HG03097 (cell line): ENCODE results near the gene DLG2.
"Not testable (repeated sequence)": the region's sequence is repeated elsewhere in the genome, so short reads cannot be mapped to it uniquely, and the experiment has no call there.

Source experiments
- ATAC-seq: cut with Tn5 transposase; IDR thresholded peaks from one replicate; pipeline ENCODE4 v1.9.1; 2021; ENCODE audit not compliant: unreplicated experiment, low FRiP score

Gene DLG2

DNA sequence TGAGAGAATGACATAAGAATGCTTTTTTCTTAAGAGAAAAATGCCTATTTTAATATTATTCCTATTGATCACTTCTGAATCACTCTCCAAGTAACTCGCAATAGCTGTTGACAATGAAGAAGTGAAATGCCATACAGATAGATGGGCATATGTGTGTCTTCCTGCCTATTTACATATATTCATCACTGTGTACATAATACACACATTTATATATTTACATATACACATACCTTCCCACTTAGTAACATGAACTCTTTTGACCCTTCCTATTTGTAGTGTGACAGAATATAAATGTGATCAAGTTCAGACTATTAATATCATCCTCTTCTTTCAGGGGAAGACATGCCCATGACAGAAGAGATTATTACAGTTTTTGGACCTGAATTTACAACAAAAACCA lies 756.7 kb downstream of the DLG2 start:
- no peak for ATAC-seq

GRCh38 chr11:84866922-84867321 lies 760.2 kb downstream of the DLG2 start:
- no peak for ATAC-seq

GRCh38 chr11:84865791-84866535 lies 761.2 kb downstream of the DLG2 start:
- no peak for ATAC-seq

DNA sequence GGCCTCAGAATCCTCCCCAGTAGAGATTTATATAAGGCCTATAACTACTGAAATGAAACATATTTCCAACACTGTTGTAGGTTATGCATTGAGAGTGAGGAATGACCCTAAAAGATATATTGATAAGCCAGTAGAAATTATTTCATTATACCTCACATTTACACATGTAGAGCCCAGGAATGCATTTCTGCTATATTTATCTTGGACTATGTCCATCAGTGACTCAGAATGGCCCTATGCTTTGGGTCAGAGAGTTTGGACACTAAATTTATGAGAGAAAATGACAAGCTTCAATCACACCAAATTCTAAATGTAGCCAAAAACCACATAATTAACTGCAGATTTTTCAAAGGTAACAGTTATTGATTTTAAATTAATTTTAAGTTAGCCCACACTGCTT lies 761.9 kb downstream of the DLG2 start:
- no peak for ATAC-seq

GRCh38 chr11:84857746-84858145 lies 769.4 kb downstream of the DLG2 start:
- ATAC-seq = no peak

DNA sequence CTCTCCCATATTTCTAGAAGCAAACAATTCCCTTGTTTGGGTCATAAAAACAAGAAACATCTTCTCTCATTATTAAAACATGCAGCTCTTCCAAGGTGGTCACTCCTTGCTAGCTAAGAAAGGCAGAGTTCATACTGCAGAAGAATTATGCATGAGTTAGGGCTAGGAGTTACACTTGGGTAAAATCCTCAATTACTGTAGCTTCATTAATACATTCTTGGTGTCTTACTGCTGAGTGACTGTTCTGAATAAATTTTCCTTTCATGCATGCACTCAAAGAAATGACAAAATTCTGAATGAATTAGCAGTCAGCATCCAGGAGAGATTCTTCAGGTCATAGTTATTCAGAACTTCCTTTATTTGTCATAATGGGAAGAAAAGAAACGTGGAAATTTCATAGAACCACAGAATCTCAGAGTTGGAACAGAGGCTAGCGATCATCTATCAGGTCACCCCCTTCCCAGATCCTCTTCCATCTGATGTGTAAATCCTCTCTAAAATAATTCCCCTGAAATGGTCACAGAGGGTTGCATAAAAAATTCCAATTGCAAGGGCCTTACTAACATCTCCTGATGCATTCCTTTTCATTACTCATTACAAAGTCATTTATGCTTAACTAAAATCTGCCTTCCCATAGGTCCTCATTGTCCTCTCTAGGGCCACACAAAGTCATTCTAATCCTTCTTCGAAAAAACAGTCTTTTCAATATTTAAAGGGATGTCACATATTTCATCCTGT lies 771.5 kb downstream of the DLG2 start:
- no peak for ATAC-seq

DNA sequence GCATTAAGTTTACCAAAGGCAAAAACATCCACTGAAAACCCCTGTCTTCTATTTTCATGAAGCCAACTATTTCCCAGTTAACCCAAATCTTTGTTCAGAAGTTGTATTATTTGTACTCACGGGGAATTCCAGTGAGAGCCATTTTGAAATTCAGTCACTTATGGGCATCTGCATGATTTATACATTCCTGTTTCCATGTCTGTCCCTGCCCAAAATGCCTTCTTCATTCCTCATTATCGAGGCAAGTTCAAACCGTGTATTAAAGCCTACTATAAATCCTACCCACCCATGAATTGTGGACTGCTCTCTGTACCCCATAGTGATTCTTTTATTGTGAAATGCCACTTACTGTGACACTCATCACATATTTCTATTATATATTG lies 772.7 kb downstream of the DLG2 start:
- no peak for ATAC-seq

DNA sequence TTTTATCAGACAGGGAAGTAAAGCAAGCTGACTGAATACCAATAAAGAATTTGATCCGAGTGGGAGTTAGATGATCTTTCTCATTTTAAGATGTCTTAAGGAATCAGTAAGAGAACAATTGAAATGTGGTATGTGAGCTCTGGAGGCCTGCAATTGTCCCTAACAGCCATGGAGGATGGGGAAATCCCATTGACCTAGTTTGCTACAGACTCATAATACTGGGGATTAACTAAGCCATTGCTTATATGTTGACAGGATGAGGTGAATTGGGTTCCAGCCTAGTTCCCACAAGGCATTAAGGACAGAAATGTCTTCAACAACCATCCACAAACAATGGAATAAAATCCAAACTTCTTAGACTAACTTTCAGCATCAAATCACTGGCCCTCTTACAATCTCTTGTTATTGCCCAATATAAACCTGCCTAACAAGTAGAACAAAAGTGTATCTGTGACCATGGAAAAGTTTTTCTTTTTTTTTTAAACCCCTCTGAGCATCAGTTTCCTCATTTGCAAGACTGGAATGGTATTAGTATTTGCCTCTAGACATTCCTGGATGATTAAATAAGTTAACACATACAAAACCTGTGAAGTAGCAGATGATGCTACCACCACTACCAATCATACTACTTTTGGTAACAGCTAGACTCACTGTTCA lies 773.2 kb downstream of the DLG2 start:
- no peak for ATAC-seq

DNA sequence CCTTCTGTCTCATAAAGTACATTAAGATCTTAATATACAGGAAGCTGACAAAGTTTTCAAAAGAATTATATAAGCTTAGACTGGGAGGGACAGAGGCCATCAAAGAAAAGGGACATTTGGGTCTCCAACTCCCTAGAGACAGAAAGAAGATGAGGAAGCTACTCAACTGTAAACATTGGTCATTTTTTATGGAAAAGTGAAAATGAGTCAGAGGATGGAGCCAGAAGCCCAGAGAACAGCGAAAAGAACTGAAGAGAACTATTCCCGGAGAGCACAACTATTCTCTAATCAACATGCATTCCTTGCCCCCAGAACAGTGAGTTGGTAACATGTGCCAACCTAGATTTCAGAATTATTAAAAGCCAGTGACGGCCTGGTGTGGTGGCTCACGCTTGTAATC lies 779.3 kb downstream of the DLG2 start:
- no peak for ATAC-seq

DNA sequence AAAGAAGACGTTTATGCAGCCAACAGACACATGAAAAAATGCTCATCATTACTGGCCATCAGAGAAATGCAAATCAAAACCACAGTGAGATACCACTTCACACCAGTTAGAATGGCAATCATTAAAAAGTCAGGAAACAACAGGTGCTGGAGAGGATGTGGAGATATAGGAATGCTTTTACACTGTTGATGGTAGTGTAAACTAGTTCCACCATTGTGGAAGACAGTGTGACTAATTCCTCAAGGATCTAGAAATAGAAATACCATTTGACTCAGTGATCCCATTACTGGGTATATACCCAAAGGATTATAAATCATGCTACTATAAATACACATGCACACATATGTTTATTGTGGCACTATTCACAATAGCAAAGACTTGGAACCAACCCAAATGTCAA lies 786.9 kb downstream of the DLG2 start:
- ATAC-seq = not testable (repeated sequence)

GRCh38 chr11:84837402-84838069 lies 789.6 kb downstream of the DLG2 start:
- no peak for ATAC-seq

DNA sequence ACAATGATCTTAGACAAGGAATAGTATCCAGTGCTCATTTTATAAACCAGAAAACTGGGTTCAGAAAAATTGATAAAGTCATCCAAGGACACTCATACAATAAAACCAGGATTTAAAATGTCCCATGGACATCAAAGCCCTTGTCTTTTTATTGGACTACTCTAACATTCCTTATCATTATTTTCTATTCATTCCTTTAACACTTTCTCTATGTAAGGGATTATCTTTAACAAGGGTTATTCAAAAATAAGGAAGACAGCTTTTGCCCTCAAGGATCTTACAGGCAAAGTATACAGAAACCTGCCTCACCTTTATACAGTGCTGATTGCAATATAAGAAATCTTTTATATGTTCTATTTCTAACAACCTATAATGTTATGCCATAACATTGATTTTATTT lies 790.8 kb downstream of the DLG2 start:
- no peak for ATAC-seq

DNA sequence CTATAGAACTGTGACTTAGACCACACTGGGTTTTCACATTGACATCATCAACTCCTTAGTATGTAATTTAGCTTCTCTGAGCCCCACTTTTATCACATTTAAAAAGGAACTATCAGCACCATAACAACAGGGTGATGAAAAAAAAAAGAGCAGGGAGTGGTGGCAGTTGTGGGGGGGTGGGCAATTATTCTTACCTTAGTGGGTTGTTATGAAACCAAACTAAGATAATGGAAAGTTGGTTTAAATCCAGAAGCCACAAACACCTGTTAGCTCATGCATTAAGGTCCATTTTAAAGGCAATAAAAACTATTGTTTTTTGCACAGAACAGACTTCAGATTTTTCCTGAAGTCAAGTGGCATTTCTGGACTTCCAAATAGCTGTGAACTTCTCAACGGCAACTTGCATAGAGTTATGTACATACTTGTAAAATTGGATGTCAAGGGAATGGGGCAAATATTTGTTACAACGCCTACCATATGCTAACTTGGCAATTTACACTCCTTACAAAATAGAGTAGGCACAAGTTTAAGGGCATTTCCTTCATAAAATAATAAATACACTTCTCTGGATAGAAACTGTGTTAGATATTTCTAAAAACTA lies 793.6 kb downstream of the DLG2 start:
- no peak for ATAC-seq

DNA sequence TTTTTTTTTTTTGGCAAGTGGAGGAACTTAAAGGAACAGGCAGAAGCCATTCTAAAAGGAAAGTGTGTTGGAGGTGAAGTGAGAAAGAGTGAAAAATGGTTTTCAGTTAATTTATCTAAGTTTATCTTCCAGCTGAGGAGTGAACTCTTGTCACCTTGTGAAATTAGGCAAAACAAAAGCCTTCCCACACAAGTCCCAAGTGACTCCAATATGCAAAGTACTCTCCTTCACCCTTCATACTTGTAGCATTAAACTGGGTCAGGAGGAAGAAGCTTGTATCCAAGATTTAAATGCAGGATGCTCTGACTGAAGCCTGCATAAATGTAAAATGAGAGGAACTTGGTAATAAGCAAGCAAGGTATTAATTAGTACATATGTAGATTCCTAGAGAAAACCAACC lies 796.8 kb downstream of the DLG2 start:
- no peak for ATAC-seq

DNA sequence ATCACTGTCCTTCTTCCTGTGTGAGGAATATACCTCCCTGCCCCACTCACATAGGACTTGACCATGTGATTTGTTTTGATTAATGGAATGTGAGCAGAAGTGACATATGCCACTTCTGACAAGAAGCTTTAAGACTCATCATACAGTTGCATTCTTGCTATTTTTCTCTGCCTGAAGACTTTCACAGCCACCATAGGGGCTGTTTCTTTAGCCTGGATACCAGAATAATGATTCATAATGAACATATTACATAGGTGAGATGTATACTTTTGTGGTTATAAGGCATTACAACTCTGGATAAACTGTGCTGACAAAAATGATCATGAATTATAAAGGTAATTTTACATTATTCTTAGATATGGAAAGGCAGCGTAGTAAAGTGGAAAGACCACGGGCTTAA lies 798.0 kb downstream of the DLG2 start:
- ATAC-seq = no peak

GRCh38 chr11:84828616-84829015 lies 798.5 kb downstream of the DLG2 start:
- ATAC-seq = no peak

- no peak for ATAC-seq
Measured at GRCh38 chr11:84825106-84825660, 802.0 kb downstream of the DLG2 start.

GRCh38 chr11:84824624-84825023 lies 802.5 kb downstream of the DLG2 start:
- no peak for ATAC-seq

GRCh38 chr11:84819537-84819936 lies 807.6 kb downstream of the DLG2 start:
- ATAC-seq = no peak

- no peak for ATAC-seq
Measured at GRCh38 chr11:84819128-84819527, 808.0 kb downstream of the DLG2 start.

DNA sequence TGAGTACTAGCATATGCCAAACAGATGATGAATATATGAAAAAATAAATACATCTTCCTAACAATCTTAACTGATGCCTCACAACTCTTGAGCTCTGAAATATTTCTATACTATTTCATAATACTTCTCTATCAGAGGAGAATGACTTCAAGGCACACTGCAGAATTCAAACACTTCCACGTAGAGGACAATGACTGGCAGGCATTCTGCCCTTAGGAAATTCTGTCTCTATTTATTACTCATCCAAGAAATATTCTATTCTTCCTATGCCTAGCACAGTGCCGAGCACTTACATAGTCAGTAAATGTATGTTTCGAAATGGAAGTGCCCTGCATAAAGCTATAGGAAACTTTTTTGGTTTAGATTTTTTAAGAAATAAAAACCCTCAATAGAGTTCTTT lies 809.1 kb downstream of the DLG2 start:
- ATAC-seq = no peak
